CD14-positive monocyte (primary cell): ENCODE measurements around the gene RIMBP2. TPM values are rescaled to one million over a fixed set of nuclear protein-coding genes. Genes with fewer than 3 reads are reported as not detected.

Experiments
- DNase-seq, 3 donors: peaks; one replicate each; pipeline ENCODE4 v3.0.0-alpha.2; 2011 to 2022
- H2AFZ ChIP-seq: 2 replicates; pipeline ENCODE4 v1.6.0; 2012; ENCODE audit warnings: mild to moderate bottlenecking, low read depth, low read length, inconsistent platforms; ENCODE audit not compliant: insufficient read depth, poor library complexity, severe bottlenecking
- H3K27ac ChIP-seq, 2 donors: 1 replicate in 1 of 2; 2 replicates in 1 of 2; pipeline ENCODE4 v1.5.1; 2012 to 2013; ENCODE audit warnings: low read length in 2 of 2, control low read depth in 1 of 2, inconsistent platforms in 1 of 2, low read depth in 1 of 2, mild to moderate bottlenecking in 1 of 2
- H3K27me3 ChIP-seq, 2 donors: one replicate each; pipeline versions ENCODE4 v1.6.0 to v1.6.1; 2011 to 2013; ENCODE audit warnings: low read length in 2 of 2; ENCODE audit not compliant: control insufficient read depth in 2 of 2, insufficient read depth in 2 of 2
- H3K36me3 ChIP-seq, 2 donors: replicated peaks in 1 of 2; 1 replicate in 1 of 2; 2 replicates in 1 of 2; pipeline versions ENCODE4 v1.5.1 to v1.6.1; 2012 to 2013; ENCODE audit warnings: low read length in 2 of 2, control low read depth in 1 of 2, inconsistent platforms in 1 of 2, mild to moderate bottlenecking in 1 of 2; ENCODE audit not compliant: insufficient read depth in 2 of 2, control insufficient read depth in 1 of 2
- H3K4me1 ChIP-seq, 2 donors: 1 replicate in 1 of 2; 2 replicates in 1 of 2; pipeline versions ENCODE4 v1.5.1 to v1.6.1; 2012 to 2013; ENCODE audit warnings: low read length in 2 of 2, control low read depth in 1 of 2, inconsistent platforms in 1 of 2, mild to moderate bottlenecking in 1 of 2, moderate library complexity in 1 of 2; ENCODE audit not compliant: insufficient read depth in 2 of 2, control insufficient read depth in 1 of 2
- H3K4me2 ChIP-seq: replicated peaks from 2 replicates; pipeline ENCODE3; 2012; ENCODE audit warnings: low read length, moderate library complexity, mild to moderate bottlenecking; ENCODE audit not compliant: poor library complexity, severe bottlenecking; ENCODE audit errors: extremely low read depth
- H3K4me3 ChIP-seq, 3 experiments: fragments of 200-600 bp in 1 of 3; sonication (generic) in 1 of 3; replicated peaks in 1 of 3; 1 replicate in 2 of 3; 2 replicates in 1 of 3; pipeline ENCODE4 v1.5.1; 2011 to 2013; ENCODE audit warnings: low read length in 3 of 3, mild to moderate bottlenecking in 3 of 3, control low read depth in 2 of 3, low read depth in 2 of 3, inconsistent platforms in 1 of 3, moderate library complexity in 1 of 3
- H3K79me2 ChIP-seq: 2 replicates; pipeline ENCODE4 v1.6.0; 2012; ENCODE audit warnings: mild to moderate bottlenecking, control low read depth, inconsistent platforms, low read length, moderate library complexity; ENCODE audit not compliant: insufficient read depth
- H3K9ac ChIP-seq: 2 replicates; pipeline ENCODE4 v1.6.0; 2017; ENCODE audit warnings: low read length, mild to moderate bottlenecking; ENCODE audit not compliant: insufficient read depth, poor library complexity, severe bottlenecking
- H3K9me3 ChIP-seq, 2 donors: replicated peaks in 1 of 2; 1 replicate in 1 of 2; 2 replicates in 1 of 2; pipeline versions ENCODE4 v1.5.1 to v1.6.1; 2012 to 2013; ENCODE audit warnings: low read length in 2 of 2, control low read depth in 1 of 2; ENCODE audit not compliant: control insufficient read depth in 1 of 2, insufficient read depth in 1 of 2
- H4K20me1 ChIP-seq: 2 replicates; pipeline ENCODE4 v1.6.0; 2012; ENCODE audit warnings: mild to moderate bottlenecking, low read length, control low read depth, moderate library complexity; ENCODE audit not compliant: insufficient read depth
- H3K27ac Mint-ChIP-seq, 7 donors: one replicate each; pipeline ENCODE4 v1.8.0; 2020; ENCODE audit warnings: mild to moderate bottlenecking in 7 of 7, mixed read lengths in 7 of 7, moderate library complexity in 6 of 7, inconsistent platforms in 2 of 7
- H3K27me3 Mint-ChIP-seq, 3 donors: one replicate each; pipeline ENCODE4 v1.8.0; 2021 to 2022; ENCODE audit warnings: low read depth in 3 of 3, mild to moderate bottlenecking in 3 of 3, mixed read lengths in 3 of 3, moderate library complexity in 3 of 3, inconsistent platforms in 1 of 3
- H3K36me3 Mint-ChIP-seq, 2 donors: one replicate each; pipeline ENCODE4 v1.8.0; 2020; ENCODE audit warnings: mixed read lengths in 2 of 2, inconsistent platforms in 1 of 2, mild to moderate bottlenecking in 1 of 2
- H3K4me1 Mint-ChIP-seq: one replicate; pipeline ENCODE4 v1.8.0; 2020; ENCODE audit warnings: mild to moderate bottlenecking, mixed read lengths
- H3K4me3 Mint-ChIP-seq, 2 donors: one replicate each; pipeline ENCODE4 v1.8.0; 2020; ENCODE audit warnings: mild to moderate bottlenecking in 2 of 2, mixed read lengths in 2 of 2, moderate library complexity in 1 of 2
- H3K9me3 Mint-ChIP-seq, 7 donors: one replicate each; pipeline ENCODE4 v1.8.0; 2020 to 2022; ENCODE audit warnings: mixed read lengths in 7 of 7, mild to moderate bottlenecking in 6 of 7, moderate library complexity in 6 of 7, inconsistent platforms in 2 of 7
- CTCF ChIP-seq: fragments of 200-600 bp; IDR thresholded peaks from one replicate; pipeline ENCODE4 v1.8.0; 2022; ENCODE audit warnings: antibody characterized with exemption, mild to moderate bottlenecking
- WGBS: methylation state at CpG from one replicate; pipeline ENCODE4 v1.1.5; 2013; ENCODE audit warnings: missing lambda C conversion rate; ENCODE audit not compliant: insufficient coverage; 5-methylcytosine and 5-hydroxymethylcytosine counted together
- intact Hi-C, 2 donors: fragments of 100-400 bp; cut with micrococcal nuclease; formaldehyde crosslinking; loops; one replicate each; pipeline versions ENCODE4 v1.15.0 to v1.15.1; 2023
- polyA plus RNA-seq, 3 donors: library from polyadenylated mRNA; depleted of rRNA in 1 of 3; unstranded in 2 of 3; stranded (reverse) in 1 of 3; fragments of 300-500 nt in 2 of 3; fragments of >200 nt in 1 of 3; fragmentation: Illumina TruSeq in 2 of 3; gene quantifications; 1 replicate in 2 of 3; 2 replicates in 1 of 3; pipeline ENCODE4 v1.2.3, GENCODE V29; 2012 to 2021

Gene RIMBP2
- polyA plus RNA-seq, 3 donors: not detected

DNA sequence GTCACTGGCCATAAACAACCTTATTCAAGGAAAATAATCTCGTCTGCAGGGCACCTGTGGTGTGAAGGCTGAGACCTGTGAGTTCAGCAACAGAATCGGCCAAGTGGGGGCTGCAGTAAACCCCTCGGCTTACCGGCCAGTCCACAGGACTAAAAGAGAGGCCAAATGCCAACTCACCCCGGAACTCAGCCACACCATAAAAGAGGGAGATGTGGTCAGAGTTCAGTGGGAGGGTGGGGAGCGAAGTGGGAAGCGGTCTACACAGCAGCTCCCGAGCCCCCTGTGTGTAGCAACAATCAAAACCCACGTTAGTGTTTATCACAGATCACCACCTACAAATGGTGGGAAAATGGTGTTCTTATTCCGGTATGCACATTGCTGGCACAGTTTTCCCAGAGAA, 225.4 kb downstream of the RIMBP2 start:
- H3K4me1 ChIP-seq: no peaks in the 10 kb centered on the region
- DNase-seq: no peak

GRCh38 chr12:130489293-130489692, 226.8 kb downstream of the RIMBP2 start:
- Mint-ChIP-seq H3K4me3 (no peak overlapping the region), H3K36me3 (no peaks in the 10 kb centered on the region), H3K27me3 (peaks cover 1 to 11% (median 2%) of the 10 kb centered on the region in 3 donors), H3K4me1 (no peaks in the 10 kb centered on the region), H3K27ac (no peak overlapping the region), H3K9me3 (peaks cover 0 to 4% (median 0%) of the 10 kb centered on the region in 7 donors)
- Histone ChIP-seq H3K27ac (no peak overlapping the region), H3K36me3 (no peaks in the 10 kb centered on the region), H3K4me3 (no peak overlapping the region), H3K4me1 (no peaks in the 10 kb centered on the region), H4K20me1 (no peaks in the 10 kb centered on the region), H2AFZ (no peak overlapping the region), H3K4me2 (no peak overlapping the region), H3K9ac (no peak overlapping the region), H3K9me3 (no peaks in the 10 kb centered on the region), H3K27me3 (no peaks in the 10 kb centered on the region), H3K79me2 (no peaks in the 10 kb centered on the region)
- DNase-seq: no peak
- intact Hi-C loops: no loop called here
- no peak for TF ChIP-seq CTCF
- WGBS: 91% methylated on average over 7 of the region's 7 CpGs

More for the DNA sequence above, 225.4 kb downstream of the RIMBP2 start:
- no peaks in the 10 kb centered on the region for H3K27me3 ChIP-seq
- H3K4me1 Mint-ChIP-seq: no peaks in the 10 kb centered on the region
- intact Hi-C loops: no loop called here
- no peaks in the 10 kb centered on the region for H3K79me2 ChIP-seq
- no peak overlapping the region for H2AFZ ChIP-seq
- H3K36me3 Mint-ChIP-seq: no peaks in the 10 kb centered on the region
- H3K27ac Mint-ChIP-seq: no peak overlapping the region
- no peak for TF ChIP-seq CTCF
- no peaks in the 10 kb centered on the region for H3K36me3 ChIP-seq
- no peak overlapping the region for H3K4me3 Mint-ChIP-seq
- 86% methylated on average over 1 of the region's 10 CpGs for WGBS
- H3K27me3 Mint-ChIP-seq: peaks cover 1 to 13% (median 2%) of the 10 kb centered on the region in 3 donors
- H4K20me1 ChIP-seq: no peaks in the 10 kb centered on the region
- no peak overlapping the region for H3K9ac ChIP-seq
- no peaks in the 10 kb centered on the region for H3K9me3 ChIP-seq
- no peak overlapping the region for H3K4me2 ChIP-seq
- no peak overlapping the region for H3K27ac ChIP-seq
- H3K4me3 ChIP-seq: no peak overlapping the region
- peaks cover 0 to 4% (median 0%) of the 10 kb centered on the region in 7 donors for H3K9me3 Mint-ChIP-seq
